M059J (cell line): ENCODE measurements around the gene SCAF4. TPM values are rescaled to one million over a fixed set of nuclear protein-coding genes. Genes with fewer than 3 reads are reported as not detected.
"Not testable (repeated sequence)": the region's sequence is repeated elsewhere in the genome, so short reads cannot be mapped to it uniquely, and the experiment has no call there.

Experiments
- DNase-seq: peaks from one replicate; pipeline ENCODE4 v3.0.0-alpha.2; 2012; ENCODE audit warnings: low read depth
- total RNA-seq: library from RNA; depleted of rRNA; stranded (reverse); fragments of >200 nt; shearing (Covaris generic); gene quantifications from 2 replicates; pipeline ENCODE4 v1.2.3, GENCODE V29; 2014

SCAF4 gene
- total RNA-seq, 1 experiment from 2014 or later, result 8.4 TPM

- DNase-seq, result no peak
Observed at GRCh38 chr21:31673321-31673912, 58.5 kb downstream of the SCAF4 start.

DNA sequence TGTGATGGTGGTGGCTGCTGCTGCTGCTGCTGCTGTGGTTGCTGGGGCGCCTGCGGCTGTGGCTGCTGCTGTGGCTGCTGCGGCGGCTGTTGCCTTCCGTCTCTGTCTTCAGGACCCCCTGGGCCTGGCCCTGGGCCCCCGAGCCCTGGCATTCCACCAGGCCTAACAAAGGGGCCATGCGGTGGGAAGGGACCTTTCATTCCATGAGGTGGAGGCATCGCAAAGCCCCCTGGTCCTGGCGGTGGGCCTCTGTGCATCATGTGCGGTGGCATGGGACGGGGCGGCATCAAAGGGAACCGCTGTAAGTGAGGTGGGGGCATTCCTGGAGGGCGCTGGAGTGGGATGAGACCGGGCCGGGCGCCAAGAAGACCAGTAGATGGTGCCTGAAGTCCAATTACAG, 60.0 kb downstream of the SCAF4 start:
- no peak for DNase-seq

- DNase-seq, result no peak
Observed at GRCh38 chr21:31671146-31671716, 60.7 kb downstream of the SCAF4 start.

DNA sequence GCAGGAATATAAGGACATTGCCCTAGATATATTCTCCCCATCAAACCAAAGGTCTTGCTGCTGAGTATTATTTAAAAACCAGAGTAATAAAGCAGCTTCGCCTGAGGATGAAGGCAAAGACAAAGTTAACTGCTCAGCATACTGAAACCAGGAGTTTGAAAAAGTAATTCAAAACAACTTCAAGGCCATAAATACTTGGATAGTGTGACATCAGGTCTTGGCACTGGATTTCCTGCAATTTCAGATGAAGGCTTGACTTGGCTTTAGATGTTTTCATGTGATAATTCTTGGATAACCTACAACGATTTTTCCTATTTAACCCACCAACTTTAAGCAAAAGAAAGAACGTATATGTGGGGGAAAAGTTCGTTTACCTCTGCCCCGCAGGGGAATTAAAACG, 61.8 kb downstream of the SCAF4 start:
- DNase-seq, result no peak

GRCh38 chr21:31668651-31669491, 63.0 kb downstream of the SCAF4 start:
- no peak for DNase-seq

GRCh38 chr21:31667639-31668038, 64.3 kb downstream of the SCAF4 start:
- DNase-seq, result peak; percentile 14

GRCh38 chr21:31667132-31667531, 64.8 kb downstream of the SCAF4 start:
- no peak for DNase-seq

DNA sequence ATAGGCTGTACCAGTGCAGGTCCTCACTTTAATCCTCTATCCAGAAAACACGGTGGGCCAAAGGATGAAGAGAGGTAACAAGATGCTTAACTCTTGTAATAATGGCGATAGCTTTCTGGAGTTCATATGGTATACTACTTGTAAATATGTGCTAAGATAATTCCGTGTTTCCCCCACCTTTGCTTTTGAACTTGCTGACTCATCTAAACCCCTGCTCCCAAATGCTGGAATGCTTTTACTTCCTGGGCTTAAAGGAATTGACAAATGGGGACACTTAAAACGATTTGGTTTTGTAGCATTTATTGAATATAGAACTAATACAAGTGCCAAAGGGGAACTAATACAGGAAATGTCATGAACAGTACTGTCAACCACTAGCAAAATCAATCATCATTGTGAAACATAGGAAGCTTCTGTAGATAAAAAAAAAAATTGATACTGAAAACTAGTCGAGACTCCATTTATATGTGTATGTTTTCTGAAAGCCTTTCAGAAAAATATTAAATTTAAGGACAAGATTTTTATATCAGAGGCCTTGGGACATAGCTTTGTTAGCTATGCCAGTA, 65.4 kb downstream of the SCAF4 start:
- DNase-seq, result no peak

DNA sequence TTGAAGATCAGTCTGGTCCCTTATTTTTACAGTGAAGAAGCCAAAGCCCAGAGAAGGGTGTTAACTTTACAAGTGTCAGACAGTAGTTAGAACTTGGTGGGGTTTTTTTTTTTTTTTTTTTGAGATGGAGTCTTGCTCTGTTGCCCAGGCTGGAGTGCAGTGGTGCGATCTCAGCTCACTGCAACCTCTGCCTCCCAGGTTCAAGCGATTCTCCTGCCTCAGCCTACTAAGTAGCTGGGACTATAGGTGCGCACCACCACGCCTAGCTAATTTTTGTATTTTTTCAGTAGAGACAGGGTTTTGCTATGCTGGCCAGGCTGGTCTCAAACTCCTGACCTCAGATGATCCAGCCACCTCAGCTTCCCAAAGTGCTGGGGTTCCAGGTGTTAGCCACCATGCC, 66.0 kb downstream of the SCAF4 start:
- not testable (repeated sequence) for DNase-seq

- DNase-seq, result no peak
Observed at GRCh38 chr21:31665397-31665796, 66.5 kb downstream of the SCAF4 start.

- DNase-seq, result no peak
Observed at GRCh38 chr21:31663584-31664249, 68.2 kb downstream of the SCAF4 start.

DNA sequence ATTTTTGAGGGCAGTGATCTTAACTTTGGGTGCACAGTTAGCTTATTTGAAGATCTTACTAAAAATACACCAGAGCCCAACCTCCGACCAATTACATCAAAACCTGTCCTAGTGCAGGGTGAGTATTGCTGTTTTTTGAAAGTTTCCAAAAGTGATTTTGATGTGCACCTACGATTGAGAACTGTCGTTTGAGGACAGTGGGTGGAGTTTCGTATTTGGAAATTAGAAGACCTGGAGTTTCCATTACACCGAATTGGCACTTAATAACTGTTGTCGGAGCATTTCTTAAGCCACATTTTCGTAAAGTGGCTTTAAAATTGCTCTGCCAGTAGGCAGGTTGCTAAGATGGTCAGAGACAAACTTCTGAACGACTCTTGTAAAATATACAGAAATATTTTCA, 71.3 kb downstream of the SCAF4 start:
- no peak for DNase-seq

GRCh38 chr21:31660259-31660565, 71.7 kb downstream of the SCAF4 start:
- DNase-seq, result peak; percentile 47

DNA sequence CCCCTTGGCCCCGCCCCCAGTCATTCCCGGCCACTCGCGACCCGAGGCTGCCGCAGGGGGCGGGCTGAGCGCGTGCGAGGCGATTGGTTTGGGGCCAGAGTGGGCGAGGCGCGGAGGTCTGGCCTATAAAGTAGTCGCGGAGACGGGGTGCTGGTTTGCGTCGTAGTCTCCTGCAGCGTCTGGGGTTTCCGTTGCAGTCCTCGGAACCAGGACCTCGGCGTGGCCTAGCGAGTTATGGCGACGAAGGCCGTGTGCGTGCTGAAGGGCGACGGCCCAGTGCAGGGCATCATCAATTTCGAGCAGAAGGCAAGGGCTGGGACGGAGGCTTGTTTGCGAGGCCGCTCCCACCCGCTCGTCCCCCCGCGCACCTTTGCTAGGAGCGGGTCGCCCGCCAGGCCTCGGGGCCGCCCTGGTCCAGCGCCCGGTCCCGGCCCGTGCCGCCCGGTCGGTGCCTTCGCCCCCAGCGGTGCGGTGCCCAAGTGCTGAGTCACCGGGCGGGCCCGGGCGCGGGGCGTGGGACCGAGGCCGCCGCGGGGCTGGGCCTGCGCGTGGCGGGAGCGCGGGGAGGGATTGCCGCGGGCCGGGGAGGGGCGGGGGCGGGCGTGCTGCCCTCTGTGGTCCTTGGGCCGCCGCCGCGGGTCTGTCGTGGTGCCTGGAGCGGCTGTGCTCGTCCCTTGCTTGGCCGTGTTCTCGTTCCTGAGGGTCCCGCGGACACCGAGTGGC, 72.2 kb downstream of the SCAF4 start, which contains the start of gene SOD1:
Gene SOD1 (plus strand): TSS at position 158 of the 723 bp plus-strand sequence. CDS start 77 bp downstream, at position 235.
- peak; percentile 93 for DNase-seq

GRCh38 chr21:31659286-31659535, 72.7 kb downstream of the SCAF4 start:
- no peak for DNase-seq

GRCh38 chr21:31658053-31658452, 73.9 kb downstream of the SCAF4 start:
- DNase-seq, result peak; percentile 44

DNA sequence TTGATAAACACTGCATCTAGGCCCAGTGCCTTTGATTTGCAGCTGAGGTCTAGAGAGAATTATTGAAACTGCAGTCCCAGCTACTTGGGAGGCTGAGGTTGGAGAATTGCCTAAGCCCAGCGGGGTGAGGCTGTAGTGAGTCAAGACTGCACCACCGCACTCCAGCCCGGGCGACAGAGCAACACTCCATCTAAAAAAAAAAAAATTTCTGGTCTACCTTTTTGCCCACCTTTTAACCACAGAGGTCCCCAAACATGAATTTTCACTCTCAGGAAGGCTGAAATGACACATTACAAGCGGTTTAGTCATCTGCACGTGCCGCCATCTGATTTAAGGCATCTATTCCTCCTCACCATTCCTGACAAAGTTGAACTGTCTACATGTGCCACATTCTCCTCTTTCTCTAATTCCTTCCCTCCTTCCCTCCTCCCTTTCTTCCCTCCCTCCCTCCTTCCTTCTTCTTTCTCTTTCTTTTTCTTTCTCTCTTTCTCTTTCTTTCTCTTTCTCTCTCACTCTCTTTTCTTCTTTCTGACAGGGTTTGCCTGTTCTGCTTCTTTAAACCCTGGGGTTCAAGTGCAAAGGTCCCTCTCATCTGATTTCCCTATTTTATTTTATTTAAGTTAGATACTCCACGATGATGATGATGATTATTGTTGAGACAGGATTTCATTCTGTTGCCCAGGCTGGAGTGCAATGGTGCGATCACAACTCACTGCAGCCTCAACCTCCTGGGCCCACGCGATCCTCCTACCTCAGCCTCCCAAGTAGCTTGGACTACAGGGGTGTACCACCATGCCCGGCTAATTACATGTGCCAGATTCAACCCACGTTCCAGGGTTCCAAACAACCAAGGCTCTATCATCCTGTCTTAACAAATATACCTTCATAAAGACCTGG, 75.5 kb downstream of the SCAF4 start:
- DNase-seq, result peak; percentile 86

- DNase-seq, result not testable (repeated sequence)
Observed at GRCh38 chr21:31654821-31655580, 76.9 kb downstream of the SCAF4 start.

DNA sequence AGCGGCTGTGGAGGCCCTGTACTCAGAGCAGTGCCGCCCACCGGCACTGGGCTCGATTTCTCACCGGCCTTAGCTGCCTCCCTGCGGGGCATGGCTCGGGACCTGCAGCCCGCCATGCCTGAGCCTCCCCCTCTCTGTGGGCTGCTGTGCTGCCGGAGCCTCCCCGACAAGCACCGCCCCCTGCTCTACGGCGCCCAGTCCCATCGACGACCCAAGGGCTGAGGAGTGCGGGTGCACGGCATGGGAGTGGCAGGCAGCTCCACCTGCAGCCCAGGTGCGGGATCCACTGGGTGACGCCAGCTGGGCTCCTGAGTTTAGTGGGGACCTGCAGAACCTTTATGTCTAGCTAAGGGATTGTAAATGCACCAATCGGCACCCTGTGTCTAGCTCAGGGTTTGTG, 77.6 kb downstream of the SCAF4 start:
- DNase-seq, result no peak

- DNase-seq, result not testable (repeated sequence)
Observed at GRCh38 chr21:31651491-31651890, 80.4 kb downstream of the SCAF4 start.
